ENCODE measurements around the gene FGB.

Gene FGB

DNA sequence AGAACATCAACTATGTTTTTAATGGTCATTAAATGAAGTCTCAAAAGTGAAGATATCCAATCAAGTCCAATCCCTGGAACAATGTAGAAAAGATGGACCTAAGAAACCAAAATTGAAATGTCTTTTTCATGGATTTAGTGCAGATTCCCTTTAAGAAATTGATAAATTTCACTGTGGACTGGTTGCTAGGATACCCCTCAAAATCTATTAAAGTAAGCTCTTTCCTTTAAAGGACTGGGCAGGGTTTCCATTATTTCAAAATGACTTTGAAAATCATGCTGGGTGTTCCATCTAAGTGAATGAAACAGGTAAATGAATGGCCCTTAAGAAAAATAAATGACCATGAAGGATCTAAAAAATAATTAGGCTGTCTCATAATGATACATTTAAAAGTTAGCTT lies 41.2 kb upstream of the FGB start:
- TF ChIP-seq FOXM1 (IDR thresholded peaks at IDR 0.05; ENCODE audit: borderline replicate concordance, low read depth) (no peak), TCF12 (IDR thresholded peaks at IDR 0.05; ENCODE audit: low read depth) (no peak), TAF1 (IDR thresholded peaks at IDR 0.05; ENCODE audit: low read depth) (no peak)

GRCh38 chr4:154526151-154526550 lies 36.7 kb upstream of the FGB start:
- TF ChIP-seq YY1 (IDR thresholded peaks at IDR 0.05; ENCODE audit: low read depth) (no peak), NFIC (IDR thresholded peaks at IDR 0.05) (no peak), ZBTB7A (IDR thresholded peaks at IDR 0.05; ENCODE audit: low read depth) (no peak), CREB1 (IDR thresholded peaks at IDR 0.05; ENCODE audit: low read depth) (no peak), TCF12 (IDR thresholded peaks at IDR 0.05; ENCODE audit: low read depth) (no peak), EGR1 (IDR thresholded peaks at IDR 0.05) (no peak), CEBPB (IDR thresholded peaks at IDR 0.05) (no peak), FOXM1 (IDR thresholded peaks at IDR 0.05; ENCODE audit: borderline replicate concordance, low read depth) (no peak), TAF1 (IDR thresholded peaks at IDR 0.05; ENCODE audit: low read depth) (no peak), RAD21 (IDR thresholded peaks at IDR 0.05; ENCODE audit: low read depth) (no peak), TEAD4 (IDR thresholded peaks at IDR 0.05) (no peak)
- TF ChIP-seq, protein P1, sequence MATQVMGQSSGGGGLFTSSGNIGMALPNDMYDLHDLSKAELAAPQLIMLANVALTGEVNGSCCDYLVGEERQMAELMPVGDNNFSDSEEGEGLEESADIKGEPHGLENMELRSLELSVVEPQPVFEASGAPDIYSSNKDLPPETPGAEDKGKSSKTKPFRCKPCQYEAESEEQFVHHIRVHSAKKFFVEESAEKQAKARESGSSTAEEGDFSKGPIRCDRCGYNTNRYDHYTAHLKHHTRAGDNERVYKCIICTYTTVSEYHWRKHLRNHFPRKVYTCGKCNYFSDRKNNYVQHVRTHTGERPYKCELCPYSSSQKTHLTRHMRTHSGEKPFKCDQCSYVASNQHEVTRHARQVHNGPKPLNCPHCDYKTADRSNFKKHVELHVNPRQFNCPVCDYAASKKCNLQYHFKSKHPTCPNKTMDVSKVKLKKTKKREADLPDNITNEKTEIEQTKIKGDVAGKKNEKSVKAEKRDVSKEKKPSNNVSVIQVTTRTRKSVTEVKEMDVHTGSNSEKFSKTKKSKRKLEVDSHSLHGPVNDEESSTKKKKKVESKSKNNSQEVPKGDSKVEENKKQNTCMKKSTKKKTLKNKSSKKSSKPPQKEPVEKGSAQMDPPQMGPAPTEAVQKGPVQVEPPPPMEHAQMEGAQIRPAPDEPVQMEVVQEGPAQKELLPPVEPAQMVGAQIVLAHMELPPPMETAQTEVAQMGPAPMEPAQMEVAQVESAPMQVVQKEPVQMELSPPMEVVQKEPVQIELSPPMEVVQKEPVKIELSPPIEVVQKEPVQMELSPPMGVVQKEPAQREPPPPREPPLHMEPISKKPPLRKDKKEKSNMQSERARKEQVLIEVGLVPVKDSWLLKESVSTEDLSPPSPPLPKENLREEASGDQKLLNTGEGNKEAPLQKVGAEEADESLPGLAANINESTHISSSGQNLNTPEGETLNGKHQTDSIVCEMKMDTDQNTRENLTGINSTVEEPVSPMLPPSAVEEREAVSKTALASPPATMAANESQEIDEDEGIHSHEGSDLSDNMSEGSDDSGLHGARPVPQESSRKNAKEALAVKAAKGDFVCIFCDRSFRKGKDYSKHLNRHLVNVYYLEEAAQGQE (IDR thresholded peaks at IDR 0.05; ENCODE audit: low read depth): no peak
- TF ChIP-seq, protein P2, sequence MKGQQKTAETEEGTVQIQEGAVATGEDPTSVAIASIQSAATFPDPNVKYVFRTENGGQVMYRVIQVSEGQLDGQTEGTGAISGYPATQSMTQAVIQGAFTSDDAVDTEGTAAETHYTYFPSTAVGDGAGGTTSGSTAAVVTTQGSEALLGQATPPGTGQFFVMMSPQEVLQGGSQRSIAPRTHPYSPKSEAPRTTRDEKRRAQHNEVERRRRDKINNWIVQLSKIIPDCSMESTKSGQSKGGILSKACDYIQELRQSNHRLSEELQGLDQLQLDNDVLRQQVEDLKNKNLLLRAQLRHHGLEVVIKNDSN (IDR thresholded peaks at IDR 0.05): no peak
- TF ChIP-seq, protein P3, sequence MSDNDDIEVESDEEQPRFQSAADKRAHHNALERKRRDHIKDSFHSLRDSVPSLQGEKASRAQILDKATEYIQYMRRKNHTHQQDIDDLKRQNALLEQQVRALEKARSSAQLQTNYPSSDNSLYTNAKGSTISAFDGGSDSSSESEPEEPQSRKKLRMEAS (IDR thresholded peaks at IDR 0.05): no peak

DNA sequence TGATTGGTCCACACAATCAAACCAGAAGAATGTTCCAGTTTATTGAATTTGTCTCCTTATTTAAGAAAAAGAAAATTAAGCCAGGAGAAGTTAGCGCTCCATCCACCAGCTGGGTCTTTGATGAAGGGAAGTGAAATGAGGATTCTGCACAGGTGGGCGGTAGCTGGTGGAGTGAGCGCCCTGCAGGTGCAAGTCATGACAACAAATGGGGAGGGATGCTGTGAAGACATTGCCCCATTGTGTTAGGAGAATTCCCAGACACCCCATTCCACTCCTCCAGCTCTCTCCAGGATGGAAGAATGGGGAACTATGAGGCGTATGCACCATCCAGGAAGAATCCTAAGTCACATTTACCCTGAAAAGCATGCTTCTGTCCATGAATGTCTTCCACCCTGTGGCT lies 35.5 kb upstream of the FGB start:
- TF ChIP-seq TCF12 (IDR thresholded peaks at IDR 0.05; ENCODE audit: low read depth) (no peak), NFIC (IDR thresholded peaks at IDR 0.05) (no peak), ZBTB7A (IDR thresholded peaks at IDR 0.05; ENCODE audit: low read depth) (no peak), CEBPB (IDR thresholded peaks at IDR 0.05) (no peak), EGR1 (IDR thresholded peaks at IDR 0.05) (no peak), TEAD4 (IDR thresholded peaks at IDR 0.05) (no peak), FOXM1 (IDR thresholded peaks at IDR 0.05; ENCODE audit: borderline replicate concordance, low read depth) (no peak), RAD21 (IDR thresholded peaks at IDR 0.05; ENCODE audit: low read depth) (no peak), TAF1 (IDR thresholded peaks at IDR 0.05; ENCODE audit: low read depth) (no peak)
- TF ChIP-seq, protein P2 (IDR thresholded peaks at IDR 0.05): no peak
- TF ChIP-seq, protein P1 (IDR thresholded peaks at IDR 0.05; ENCODE audit: low read depth): no peak
- TF ChIP-seq, protein P3 (IDR thresholded peaks at IDR 0.05): no peak

DNA sequence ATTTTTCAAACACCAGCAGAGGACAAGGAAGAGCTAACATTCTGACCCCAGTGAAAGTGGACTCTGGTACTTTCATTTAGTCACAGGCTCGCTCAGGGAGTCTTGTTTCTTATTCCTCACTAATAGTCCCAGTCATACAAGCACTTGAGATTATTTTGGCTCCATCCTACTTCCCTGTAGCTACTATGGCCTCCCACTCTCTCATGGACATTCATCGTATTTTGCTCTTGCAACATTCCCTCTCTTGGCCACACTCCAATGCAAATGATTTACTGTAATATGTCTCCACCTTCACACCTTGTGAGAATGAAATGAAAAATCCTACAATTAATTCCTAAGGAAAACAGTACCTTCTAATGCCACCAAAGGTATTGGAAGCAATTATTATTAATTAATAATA lies 33.9 kb upstream of the FGB start:
- no peak for TF ChIP-seq YY1 (IDR thresholded peaks at IDR 0.05; ENCODE audit: low read depth)
- TF ChIP-seq RAD21 (IDR thresholded peaks at IDR 0.05; ENCODE audit: low read depth): no peak
- no peak for TF ChIP-seq FOXM1 (IDR thresholded peaks at IDR 0.05; ENCODE audit: borderline replicate concordance, low read depth)

GRCh38 chr4:154529728-154530519 lies 32.9 kb upstream of the FGB start:
- no peak for TF ChIP-seq NFIC (IDR thresholded peaks at IDR 0.05)
- TF ChIP-seq, protein P3 (IDR thresholded peaks at IDR 0.05): no peak
- no peak for TF ChIP-seq EP300 (IDR thresholded peaks at IDR 0.05; ENCODE audit: borderline replicate concordance)
- TF ChIP-seq FOXM1 (IDR thresholded peaks at IDR 0.05; ENCODE audit: borderline replicate concordance, low read depth): no peak
- TF ChIP-seq CREB1 (IDR thresholded peaks at IDR 0.05; ENCODE audit: low read depth): no peak
- TF ChIP-seq ZBTB7A (IDR thresholded peaks at IDR 0.05; ENCODE audit: low read depth): no peak
- TF ChIP-seq RAD21 (IDR thresholded peaks at IDR 0.05; ENCODE audit: low read depth): no peak
- no peak for TF ChIP-seq EGR1 (IDR thresholded peaks at IDR 0.05)
- TF ChIP-seq TAF1 (IDR thresholded peaks at IDR 0.05; ENCODE audit: low read depth): no peak
- no peak for TF ChIP-seq CEBPB (IDR thresholded peaks at IDR 0.05)
- TF ChIP-seq, protein P2 (IDR thresholded peaks at IDR 0.05): no peak
- TF ChIP-seq TEAD4 (IDR thresholded peaks at IDR 0.05): no peak
- no peak for TF ChIP-seq YY1 (IDR thresholded peaks at IDR 0.05; ENCODE audit: low read depth)
- TF ChIP-seq, protein P1 (IDR thresholded peaks at IDR 0.05; ENCODE audit: low read depth): no peak
